Occipital lobe (tissue), 2 donors: Measurements from ENCODE around the gene RAD51B. TPM values are rescaled to one million over a fixed set of nuclear protein-coding genes. Genes with fewer than 3 reads are reported as not detected.
"Not testable (repeated sequence)": the region's sequence is repeated elsewhere in the genome, so short reads cannot be mapped to it uniquely, and the experiment has no call there.

Experiments
- DNase-seq: peaks from one replicate; lab custom pipeline; 2025; lab: John Stamatoyannopoulos, UW
- total RNA-seq: library from RNA; depleted of rRNA; stranded (reverse); fragments of >200 nt; gene quantifications from one replicate; pipeline ENCODE4 v1.2.3, GENCODE V29; 2014

The RAD51B gene
- total RNA-seq, 1 donor from 2014 or later: 9.8 TPM

DNA sequence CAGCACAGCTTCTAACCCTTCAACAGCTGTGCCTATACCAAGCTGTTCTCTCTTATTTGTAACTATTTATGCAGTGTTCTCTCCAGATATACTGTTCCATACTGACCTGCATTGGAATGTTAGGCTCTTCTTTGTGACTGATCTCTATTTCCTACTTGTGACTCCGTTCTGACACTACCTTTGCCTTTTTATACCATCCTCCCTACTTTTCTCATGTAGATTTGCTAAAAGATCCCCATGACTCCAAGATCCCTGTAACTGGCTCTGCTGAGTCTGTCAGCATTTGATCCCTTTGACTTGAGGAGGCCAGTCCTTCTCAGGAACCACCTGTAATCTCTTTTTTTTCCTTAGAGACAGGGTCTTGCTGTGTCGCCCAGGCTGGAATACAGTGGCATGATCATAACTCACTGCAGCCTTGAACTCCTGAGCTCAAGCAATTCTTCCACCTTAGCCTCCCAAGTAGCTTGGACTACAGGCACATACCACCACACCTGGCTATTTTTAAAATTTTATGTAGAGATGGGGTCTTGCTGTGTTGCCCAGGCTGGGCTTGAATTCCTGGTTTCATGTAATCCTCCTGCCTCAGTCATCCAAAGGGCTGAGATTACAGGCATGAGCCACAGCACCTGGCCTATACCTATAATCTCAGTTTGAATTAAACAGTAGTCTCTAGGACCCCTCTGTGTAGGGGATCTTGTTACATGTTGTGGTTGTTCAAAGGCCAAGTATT is 605.0 kb downstream of the RAD51B start:
- DNase-seq: no peak

DNA sequence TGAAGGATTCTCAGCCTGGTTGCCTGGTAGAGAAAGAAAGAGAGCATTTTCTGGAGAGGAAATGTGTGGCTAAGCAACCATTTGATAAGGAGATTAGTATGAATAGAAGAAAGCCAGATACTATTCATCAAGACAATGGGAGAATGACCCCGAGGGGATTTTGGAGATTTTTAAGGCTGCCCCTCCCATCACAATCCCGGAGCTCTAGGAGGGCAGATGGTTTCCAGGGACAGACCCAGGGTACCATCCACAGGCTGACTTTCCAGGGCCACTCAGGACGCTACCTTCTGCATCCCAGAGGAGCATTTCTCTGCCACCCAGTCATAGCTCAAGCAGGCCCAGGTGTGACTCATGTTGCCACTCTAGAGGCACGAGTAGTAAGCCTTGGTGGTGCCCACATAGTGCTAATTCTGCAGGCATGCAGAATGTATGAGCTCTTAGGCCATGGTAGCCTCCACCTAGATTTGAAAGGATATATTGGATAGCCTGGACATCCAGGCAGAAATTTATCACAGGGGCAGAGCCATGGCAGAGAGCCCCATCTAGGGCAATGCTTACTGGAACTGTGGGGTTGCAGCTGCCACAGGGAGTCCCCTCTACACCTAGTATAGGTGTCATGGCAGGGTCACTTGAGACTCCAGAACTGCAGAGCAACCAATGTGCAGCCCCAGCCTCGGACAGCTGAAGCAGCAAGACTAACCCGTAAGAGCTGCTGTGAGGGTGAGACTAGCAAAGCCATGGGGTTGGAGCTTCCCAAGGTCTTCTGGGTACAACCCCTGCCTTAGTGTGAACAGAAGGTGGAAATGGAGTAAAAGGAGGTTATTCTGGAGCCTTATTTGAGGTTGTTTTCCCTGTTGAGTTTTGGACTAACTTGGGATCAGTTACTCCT is 607.3 kb downstream of the RAD51B start:
- no peak for DNase-seq

DNA sequence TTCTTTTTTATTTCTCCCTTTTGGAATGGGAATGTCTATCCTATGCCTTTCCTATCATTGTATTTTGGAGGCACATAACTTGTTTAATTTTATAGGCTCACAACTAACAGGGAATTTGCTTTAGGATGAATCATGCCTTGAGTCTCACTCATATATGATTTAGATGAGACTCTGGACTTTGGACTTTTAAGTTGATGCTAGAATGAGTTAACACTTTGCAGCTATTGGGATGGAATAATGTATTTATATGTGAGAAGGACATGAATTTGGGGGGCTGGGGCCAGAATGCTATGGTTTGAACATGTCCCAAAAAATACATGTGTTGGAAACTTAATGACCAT is 607.9 kb downstream of the RAD51B start:
- no peak for DNase-seq

GRCh38 chr14:68428900-68429299 is 609.3 kb downstream of the RAD51B start:
- DNase-seq: not testable (repeated sequence)

GRCh38 chr14:68434173-68434572 is 614.6 kb downstream of the RAD51B start:
- DNase-seq: not testable (repeated sequence)

- not testable (repeated sequence) for DNase-seq
Observed at GRCh38 chr14:68435631-68436030, 616.1 kb downstream of the RAD51B start.

DNA sequence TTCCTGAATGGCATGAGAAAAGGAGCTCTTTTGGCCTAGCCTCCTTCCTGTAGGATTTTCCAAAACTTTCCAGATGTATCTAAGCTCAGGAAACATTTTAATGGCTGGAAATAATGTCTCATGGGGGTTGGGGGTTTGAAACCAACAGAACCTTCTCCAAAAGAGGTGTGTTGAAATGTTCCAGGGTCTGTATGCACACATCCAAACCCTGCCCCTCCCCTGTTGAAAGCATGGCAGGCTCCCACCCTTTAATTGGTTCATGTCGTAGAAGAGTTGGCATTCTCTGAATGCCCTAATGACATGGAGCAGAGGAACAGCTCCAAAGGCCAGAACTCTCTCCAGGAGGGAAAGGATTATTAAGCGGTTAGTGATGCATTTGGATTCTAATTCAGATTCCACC is 620.1 kb downstream of the RAD51B start:
- no peak for DNase-seq

- no peak for DNase-seq
Observed at GRCh38 chr14:68440820-68441219, 621.2 kb downstream of the RAD51B start.

GRCh38 chr14:68441542-68441941 is 622.0 kb downstream of the RAD51B start:
- DNase-seq: no peak

DNA sequence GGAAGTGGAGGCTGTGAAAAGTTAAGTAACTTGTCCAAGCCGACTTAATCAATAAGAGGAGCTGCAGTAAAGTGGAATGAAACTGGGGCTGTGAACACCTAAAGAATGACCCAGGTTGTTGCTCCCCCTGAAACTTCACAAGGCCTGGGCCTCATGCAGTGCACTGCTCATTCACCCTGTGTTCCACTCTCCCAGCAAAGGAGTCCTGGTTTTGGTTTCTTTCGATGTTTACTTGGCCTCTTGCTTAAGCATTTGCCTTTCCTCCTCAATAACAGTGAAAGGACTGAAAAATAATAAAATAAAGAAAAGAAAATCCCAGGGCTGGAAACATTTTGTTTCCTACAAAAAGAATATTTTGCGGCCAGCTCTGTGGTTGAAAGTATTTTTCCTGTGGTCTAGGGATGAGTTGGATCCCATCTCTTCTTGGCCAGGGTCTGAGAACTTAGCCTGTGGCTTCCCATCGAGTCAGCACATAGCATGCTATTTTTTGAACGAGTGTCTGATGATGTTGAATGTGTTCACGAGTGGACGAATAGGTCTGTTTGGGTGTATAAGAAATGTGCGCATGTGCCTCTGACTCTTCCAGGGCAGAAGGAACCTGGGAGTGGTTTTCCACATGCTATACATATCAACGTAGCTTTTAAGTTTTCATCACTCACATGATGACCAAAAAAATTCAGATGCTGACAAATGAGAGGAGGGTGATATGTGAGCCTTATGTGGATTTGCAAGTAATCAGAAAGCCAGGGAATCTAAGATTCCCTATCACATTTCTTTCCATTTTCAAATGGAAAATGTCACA is 623.5 kb downstream of the RAD51B start:
- no peak for DNase-seq

GRCh38 chr14:68444449-68445168 is 625.0 kb downstream of the RAD51B start:
- DNase-seq: no peak

DNA sequence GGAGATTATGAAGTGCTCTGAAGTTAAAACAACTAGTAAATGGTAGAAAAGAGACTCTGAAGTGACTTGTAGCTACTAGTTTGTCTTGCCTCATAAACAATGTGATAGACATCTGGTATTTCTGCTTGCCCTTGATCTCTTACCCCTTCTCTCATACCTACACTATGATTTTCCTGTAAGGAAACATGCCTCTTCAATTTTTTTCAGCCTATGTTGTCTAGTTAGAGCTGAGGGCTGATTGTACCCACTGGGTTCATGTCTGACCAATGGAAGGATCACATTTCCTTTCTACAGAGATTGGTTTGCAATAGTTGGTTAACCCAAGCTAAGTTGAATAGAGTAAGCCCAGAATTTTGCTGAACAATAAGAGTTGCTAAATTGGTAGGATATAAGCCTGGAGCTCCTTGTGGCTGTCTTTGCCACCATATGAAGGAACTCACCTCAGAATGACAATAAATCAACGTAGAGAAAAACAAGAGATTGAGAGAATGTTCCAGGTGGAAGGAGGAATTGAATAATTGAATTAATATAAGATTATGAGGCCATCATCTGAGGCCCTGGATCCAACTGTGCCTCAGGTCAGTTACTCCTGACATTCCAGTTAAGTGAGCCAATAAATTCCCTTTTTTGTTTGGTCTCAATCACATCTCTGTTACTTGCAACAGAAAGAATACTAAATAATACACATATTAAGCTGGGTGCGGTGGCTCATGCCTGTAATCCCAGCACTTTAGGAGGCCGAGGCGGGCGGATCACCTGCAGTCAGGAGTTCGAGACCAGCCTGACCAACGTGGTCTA is 626.9 kb downstream of the RAD51B start:
- DNase-seq: no peak

- no peak for DNase-seq
Observed at GRCh38 chr14:68447581-68448251, 628.1 kb downstream of the RAD51B start.

GRCh38 chr14:68448252-68448902 is 628.8 kb downstream of the RAD51B start:
- no peak for DNase-seq

GRCh38 chr14:68449561-68450181 is 630.1 kb downstream of the RAD51B start:
- no peak for DNase-seq

DNA sequence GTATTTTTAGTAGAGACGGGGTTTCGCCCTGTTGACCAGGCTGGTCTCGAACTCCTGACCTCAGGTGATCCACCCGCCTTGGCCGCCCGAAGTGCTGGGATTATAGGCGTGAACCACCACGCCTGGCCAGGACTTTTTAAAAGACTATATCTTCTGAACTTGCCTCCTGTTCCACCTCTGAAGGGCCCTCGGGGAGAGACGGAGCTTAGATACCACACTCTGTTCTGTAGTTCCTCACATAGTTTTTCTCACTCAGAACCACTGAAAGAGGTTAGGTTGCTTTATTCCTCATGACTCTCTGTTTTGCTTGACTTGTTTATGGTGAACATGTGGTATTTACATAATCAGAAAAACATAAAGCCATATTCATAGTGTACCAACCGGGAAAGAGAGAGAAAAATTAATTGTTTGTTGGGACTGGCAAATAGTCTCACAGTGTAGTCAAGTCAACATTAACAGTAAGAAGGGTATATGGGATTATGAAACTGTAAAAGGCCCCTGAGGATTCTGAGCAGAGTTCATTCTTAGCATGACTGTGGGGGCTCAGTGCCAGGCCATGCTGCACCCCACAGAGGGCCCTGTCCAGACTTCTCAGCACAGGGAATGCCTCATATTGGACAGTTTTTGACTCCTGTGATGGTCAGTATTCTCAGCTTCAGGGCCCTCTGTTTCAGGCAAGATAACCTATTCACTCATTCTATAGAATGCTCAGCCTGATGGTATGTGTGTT is 631.0 kb downstream of the RAD51B start:
- no peak for DNase-seq

- DNase-seq: no peak
Observed at GRCh38 chr14:68451696-68452373, 632.3 kb downstream of the RAD51B start.

DNA sequence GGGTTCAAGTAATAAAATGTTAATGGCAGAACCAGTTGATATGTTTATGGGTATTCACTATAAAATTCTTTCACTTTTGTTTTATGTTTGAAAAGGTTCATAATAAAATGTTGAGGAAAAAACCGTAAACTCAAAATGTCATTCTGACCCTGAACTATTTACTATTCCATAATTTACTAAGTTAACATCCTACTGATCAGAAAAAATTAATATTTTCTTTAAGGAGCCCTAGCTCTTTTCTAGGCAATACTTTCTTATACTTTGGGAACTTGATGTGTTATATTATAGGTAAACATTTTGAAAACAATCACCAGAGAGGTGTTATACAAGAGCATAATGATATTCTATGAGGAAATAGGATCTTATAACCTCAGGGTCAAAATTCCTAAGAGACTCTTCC is 638.7 kb downstream of the RAD51B start:
- no peak for DNase-seq
